ENCODE measurements around the gene ACADS.

Gene ACADS

GRCh38 chr12:120699553-120699952 is 26.1 kb upstream of the ACADS start:
- no peaks in the 10 kb centered on the region for H3K4me1 ChIP-seq (ENCODE audit: control insufficient read depth, insufficient read depth, low read length, poor library complexity, severe bottlenecking)
- peaks cover 72% of the 10 kb centered on the region for H3K36me3 ChIP-seq (ENCODE audit: control insufficient read depth, insufficient read depth, low read length)
- H3K9me3 ChIP-seq (ENCODE audit: control insufficient read depth, low read length) = no peaks in the 10 kb centered on the region
- DNase-seq = no peak
- H3K27me3 ChIP-seq (replicated peaks; ENCODE audit: control insufficient read depth, insufficient read depth, low read length, poor library complexity, severe bottlenecking) = no peaks in the 10 kb centered on the region
- no peak overlapping the region for H3K4me3 ChIP-seq (ENCODE audit: insufficient read depth, low read depth, low read length, poor library complexity, severe bottlenecking)
- no peak overlapping the region for H3K27ac ChIP-seq (ENCODE audit: insufficient read depth, low read length, poor library complexity, severe bottlenecking)

GRCh38 chr12:120700886-120701285 is 24.7 kb upstream of the ACADS start:
- no peak overlapping the region for H3K27ac ChIP-seq (ENCODE audit: insufficient read depth, low read length, poor library complexity, severe bottlenecking)
- no peaks in the 10 kb centered on the region for H3K4me1 ChIP-seq (ENCODE audit: control insufficient read depth, insufficient read depth, low read length, poor library complexity, severe bottlenecking)
- H3K36me3 ChIP-seq (ENCODE audit: control insufficient read depth, insufficient read depth, low read length) = peaks cover 59% of the 10 kb centered on the region
- H3K27me3 ChIP-seq (replicated peaks; ENCODE audit: control insufficient read depth, insufficient read depth, low read length, poor library complexity, severe bottlenecking) = no peaks in the 10 kb centered on the region
- no peak for DNase-seq
- no peak overlapping the region for H3K4me3 ChIP-seq (ENCODE audit: insufficient read depth, low read depth, low read length, poor library complexity, severe bottlenecking)
- no peaks in the 10 kb centered on the region for H3K9me3 ChIP-seq (ENCODE audit: control insufficient read depth, low read length)

- no peaks in the 10 kb centered on the region for H3K9me3 ChIP-seq (ENCODE audit: control insufficient read depth, low read length)
- H3K27ac ChIP-seq (ENCODE audit: insufficient read depth, low read length, poor library complexity, severe bottlenecking) = no peak overlapping the region
- H3K27me3 ChIP-seq (replicated peaks; ENCODE audit: control insufficient read depth, insufficient read depth, low read length, poor library complexity, severe bottlenecking) = no peaks in the 10 kb centered on the region
- no peak overlapping the region for H3K4me3 ChIP-seq (ENCODE audit: insufficient read depth, low read depth, low read length, poor library complexity, severe bottlenecking)
- H3K4me1 ChIP-seq (ENCODE audit: control insufficient read depth, insufficient read depth, low read length, poor library complexity, severe bottlenecking) = no peaks in the 10 kb centered on the region
- no peak for DNase-seq
- H3K36me3 ChIP-seq (ENCODE audit: control insufficient read depth, insufficient read depth, low read length) = peaks cover 43% of the 10 kb centered on the region
Observed at GRCh38 chr12:120702637-120703036, 23.0 kb upstream of the ACADS start.

GRCh38 chr12:120703311-120703942 is 22.2 kb upstream of the ACADS start:
- H3K4me1 ChIP-seq (ENCODE audit: control insufficient read depth, insufficient read depth, low read length, poor library complexity, severe bottlenecking) = no peaks in the 10 kb centered on the region
- H3K4me3 ChIP-seq (ENCODE audit: insufficient read depth, low read depth, low read length, poor library complexity, severe bottlenecking) = no peak overlapping the region
- no peak overlapping the region for H3K27ac ChIP-seq (ENCODE audit: insufficient read depth, low read length, poor library complexity, severe bottlenecking)
- H3K9me3 ChIP-seq (ENCODE audit: control insufficient read depth, low read length) = no peaks in the 10 kb centered on the region
- no peaks in the 10 kb centered on the region for H3K27me3 ChIP-seq (replicated peaks; ENCODE audit: control insufficient read depth, insufficient read depth, low read length, poor library complexity, severe bottlenecking)
- peaks cover 36% of the 10 kb centered on the region for H3K36me3 ChIP-seq (ENCODE audit: control insufficient read depth, insufficient read depth, low read length)
- no peak for DNase-seq

- Histone ChIP-seq H3K9me3 (ENCODE audit: control insufficient read depth, low read length) (no peaks in the 10 kb centered on the region), H3K36me3 (ENCODE audit: control insufficient read depth, insufficient read depth, low read length) (peaks cover 18% of the 10 kb centered on the region), H3K27me3 (replicated peaks; ENCODE audit: control insufficient read depth, insufficient read depth, low read length, poor library complexity, severe bottlenecking) (no peaks in the 10 kb centered on the region), H3K4me3 (ENCODE audit: insufficient read depth, low read depth, low read length, poor library complexity, severe bottlenecking) (no peak overlapping the region), H3K4me1 (ENCODE audit: control insufficient read depth, insufficient read depth, low read length, poor library complexity, severe bottlenecking) (peaks cover 4% of the 10 kb centered on the region), H3K27ac (ENCODE audit: insufficient read depth, low read length, poor library complexity, severe bottlenecking) (no peak overlapping the region)
- no peak for DNase-seq
Observed at GRCh38 chr12:120705618-120706017, 20.0 kb upstream of the ACADS start.

GRCh38 chr12:120706029-120706428 is 19.6 kb upstream of the ACADS start:
- no peak for DNase-seq
- Histone ChIP-seq H3K4me3 (ENCODE audit: insufficient read depth, low read depth, low read length, poor library complexity, severe bottlenecking) (no peak overlapping the region), H3K4me1 (ENCODE audit: control insufficient read depth, insufficient read depth, low read length, poor library complexity, severe bottlenecking) (peaks cover 4% of the 10 kb centered on the region)

GRCh38 chr12:120708651-120709050 is 17.0 kb upstream of the ACADS start:
- no peaks in the 10 kb centered on the region for H3K9me3 ChIP-seq (ENCODE audit: control insufficient read depth, low read length)
- no peaks in the 10 kb centered on the region for H3K36me3 ChIP-seq (ENCODE audit: control insufficient read depth, insufficient read depth, low read length)
- no peaks in the 10 kb centered on the region for H3K27me3 ChIP-seq (replicated peaks; ENCODE audit: control insufficient read depth, insufficient read depth, low read length, poor library complexity, severe bottlenecking)
- peaks cover 13% of the 10 kb centered on the region for H3K4me1 ChIP-seq (ENCODE audit: control insufficient read depth, insufficient read depth, low read length, poor library complexity, severe bottlenecking)
- H3K27ac ChIP-seq (ENCODE audit: insufficient read depth, low read length, poor library complexity, severe bottlenecking) = no peak overlapping the region
- H3K4me3 ChIP-seq (ENCODE audit: insufficient read depth, low read depth, low read length, poor library complexity, severe bottlenecking) = no peak overlapping the region
- DNase-seq = no peak

More at GRCh38 chr12:120706029-120706428, 19.6 kb upstream of the ACADS start:
- Histone ChIP-seq H3K27ac (ENCODE audit: insufficient read depth, low read length, poor library complexity, severe bottlenecking) (no peak overlapping the region), H3K36me3 (ENCODE audit: control insufficient read depth, insufficient read depth, low read length) (peaks cover 14% of the 10 kb centered on the region), H3K27me3 (replicated peaks; ENCODE audit: control insufficient read depth, insufficient read depth, low read length, poor library complexity, severe bottlenecking) (no peaks in the 10 kb centered on the region), H3K9me3 (ENCODE audit: control insufficient read depth, low read length) (no peaks in the 10 kb centered on the region)

- H3K36me3 ChIP-seq (ENCODE audit: control insufficient read depth, insufficient read depth, low read length) = peaks cover 5% of the 10 kb centered on the region
- no peaks in the 10 kb centered on the region for H3K27me3 ChIP-seq (replicated peaks; ENCODE audit: control insufficient read depth, insufficient read depth, low read length, poor library complexity, severe bottlenecking)
- peaks cover 15% of the 10 kb centered on the region for H3K4me1 ChIP-seq (ENCODE audit: control insufficient read depth, insufficient read depth, low read length, poor library complexity, severe bottlenecking)
- H3K27ac ChIP-seq (ENCODE audit: insufficient read depth, low read length, poor library complexity, severe bottlenecking) = peak within 1 kb of the TSS; percentile 76
- DNase-seq = peak; percentile 56 to 69 (median 63)
- peak within 1 kb of the TSS; percentile 84 for H3K4me3 ChIP-seq (ENCODE audit: insufficient read depth, low read depth, low read length, poor library complexity, severe bottlenecking)
- H3K9me3 ChIP-seq (ENCODE audit: control insufficient read depth, low read length) = no peaks in the 10 kb centered on the region
Observed at GRCh38 chr12:120710031-120710804, 15.4 kb upstream of the ACADS start, which contains the start of gene UNC119B. Gene UNC119B, plus strand, starts transcription at chr12:120710458. Its CDS starts 17 bp downstream, at chr12:120710475.

GRCh38 chr12:120710805-120711296 is 14.8 kb upstream of the ACADS start:
- Histone ChIP-seq H3K27ac (ENCODE audit: insufficient read depth, low read length, poor library complexity, severe bottlenecking) (peak overlapping the region; percentile 76), H3K27me3 (replicated peaks; ENCODE audit: control insufficient read depth, insufficient read depth, low read length, poor library complexity, severe bottlenecking) (no peaks in the 10 kb centered on the region), H3K9me3 (ENCODE audit: control insufficient read depth, low read length) (no peaks in the 10 kb centered on the region), H3K4me3 (ENCODE audit: insufficient read depth, low read depth, low read length, poor library complexity, severe bottlenecking) (peak overlapping the region; percentile 84), H3K4me1 (ENCODE audit: control insufficient read depth, insufficient read depth, low read length, poor library complexity, severe bottlenecking) (peaks cover 15% of the 10 kb centered on the region), H3K36me3 (ENCODE audit: control insufficient read depth, insufficient read depth, low read length) (peaks cover 8% of the 10 kb centered on the region)
- no peak for DNase-seq

- H3K9me3 ChIP-seq (ENCODE audit: control insufficient read depth, low read length) = no peaks in the 10 kb centered on the region
- peak overlapping the region; percentile 76 for H3K27ac ChIP-seq (ENCODE audit: insufficient read depth, low read length, poor library complexity, severe bottlenecking)
- H3K4me3 ChIP-seq (ENCODE audit: insufficient read depth, low read depth, low read length, poor library complexity, severe bottlenecking) = peak overlapping the region; percentile 84
- no peaks in the 10 kb centered on the region for H3K27me3 ChIP-seq (replicated peaks; ENCODE audit: control insufficient read depth, insufficient read depth, low read length, poor library complexity, severe bottlenecking)
- no peak for DNase-seq
- H3K4me1 ChIP-seq (ENCODE audit: control insufficient read depth, insufficient read depth, low read length, poor library complexity, severe bottlenecking) = peaks cover 15% of the 10 kb centered on the region
- peaks cover 12% of the 10 kb centered on the region for H3K36me3 ChIP-seq (ENCODE audit: control insufficient read depth, insufficient read depth, low read length)
Observed at GRCh38 chr12:120711411-120711810, 14.2 kb upstream of the ACADS start.

Data from effector memory CD4-positive, alpha-beta T cell (primary cell).